CD4-positive, alpha-beta T cell (primary cell): ENCODE measurements around the gene ARFRP1. TPM values are rescaled to one million over a fixed set of nuclear protein-coding genes. Genes with fewer than 3 reads are reported as not detected.
"Not testable (repeated sequence)": the region's sequence is repeated elsewhere in the genome, so short reads cannot be mapped to it uniquely, and the experiment has no call there.

Experiments used
- ATAC-seq: fragments of 200-7000 bp; cut with Tn5 transposase; one replicate; pipeline ENCODE4 v1.10.0; 2022; ENCODE audit warnings: mild to moderate bottlenecking; ENCODE audit not compliant: poor library complexity
- CTCF ChIA-PET: fragments of 350-600 bp; sonication (Branson Sonifier 250); formaldehyde crosslinking; loops from one replicate; lab custom pipeline; 2021; ENCODE audit warnings: antibody characterized with exemption, inconsistent platforms; lab: Charles Lee
- POLR2A ChIA-PET: fragments of 350-600 bp; sonication (Branson Sonifier 250); formaldehyde crosslinking; loops from one replicate; lab custom pipeline; 2021; ENCODE audit warnings: antibody characterized with exemption, inconsistent platforms; lab: Charles Lee
- DNase-seq, 14 experiments: peaks; one replicate each; pipeline ENCODE4 v3.0.0-alpha.2; 2013 to 2020; ENCODE audit warnings: mixed read lengths in 2 of 14
- H3K27ac ChIP-seq, 2 donors: one replicate each; pipeline versions ENCODE4 v1.5.1 to v1.7.0; 2013; ENCODE audit warnings: low read length in 2 of 2, low read depth in 1 of 2, mild to moderate bottlenecking in 1 of 2
- H3K27me3 ChIP-seq, 2 experiments: 1 replicate in 1 of 2; 2 replicates in 1 of 2; pipeline versions ENCODE4 v1.6.1 to v1.7.0; 2013; ENCODE audit warnings: low read length in 2 of 2, control low read depth in 1 of 2, mild to moderate bottlenecking in 1 of 2, moderate library complexity in 1 of 2; ENCODE audit not compliant: insufficient read depth in 2 of 2, control insufficient read depth in 1 of 2
- H3K36me3 ChIP-seq: one replicate; pipeline ENCODE4 v1.6.1; 2013; ENCODE audit warnings: low read length, control low read depth; ENCODE audit not compliant: insufficient read depth
- H3K4me1 ChIP-seq: one replicate; pipeline ENCODE4 v1.6.1; 2013; ENCODE audit warnings: low read length, control low read depth; ENCODE audit not compliant: insufficient read depth
- H3K4me3 ChIP-seq: one replicate; pipeline ENCODE4 v1.5.1; 2013; ENCODE audit warnings: mild to moderate bottlenecking, low read length, moderate library complexity
- H3K9me3 ChIP-seq, 2 experiments: 1 replicate in 1 of 2; 2 replicates in 1 of 2; pipeline versions ENCODE4 v1.6.1 to v1.7.0; 2013; ENCODE audit warnings: low read length in 2 of 2, mild to moderate bottlenecking in 2 of 2, control low read depth in 1 of 2, moderate library complexity in 1 of 2; ENCODE audit not compliant: control insufficient read depth in 1 of 2, insufficient read depth in 1 of 2
- H3K27ac Mint-ChIP-seq: one replicate; pipeline ENCODE4 v1.8.0; 2020; ENCODE audit warnings: mixed read lengths
- H3K27me3 Mint-ChIP-seq: one replicate; pipeline ENCODE4 v1.8.0; 2021; ENCODE audit warnings: mixed read lengths
- H3K36me3 Mint-ChIP-seq: one replicate; pipeline ENCODE4 v1.8.0; 2021; ENCODE audit warnings: low read depth, mixed read lengths
- H3K4me1 Mint-ChIP-seq: one replicate; pipeline ENCODE4 v1.8.0; 2021; ENCODE audit warnings: low read depth, mixed read lengths
- H3K4me3 Mint-ChIP-seq: one replicate; pipeline ENCODE4 v1.8.0; 2020; ENCODE audit warnings: mild to moderate bottlenecking, mixed read lengths
- H3K9me3 Mint-ChIP-seq: one replicate; pipeline ENCODE4 v1.8.0; 2020; ENCODE audit warnings: mixed read lengths
- CTCF ChIP-seq: fragments of 200-600 bp; IDR thresholded peaks from one replicate; pipeline ENCODE4 v1.8.0; 2022; ENCODE audit warnings: antibody characterized with exemption, mild to moderate bottlenecking
- intact Hi-C, 2 experiments: fragments of 100-400 bp; cut with DNase I in 1 of 2; cut with micrococcal nuclease in 1 of 2; formaldehyde crosslinking; loops; one replicate each; pipeline versions ENCODE4 v1.15.1 to v1.9.0; 2023 to 2025; cut with DNase I, micrococcal nuclease
- total RNA-seq, 174 experiments: library from RNA in 2 of 174; stranded (reverse) in 2 of 174; gene quantifications; one replicate each; pipeline ENCODE4 v1.2.3 and lab custom pipeline; 2021 to 2026

Gene ARFRP1
- total RNA-seq, 2 experiments from 2014 or later: 34.5 to 35.7 TPM

GRCh38 chr20:63672666-63673065 is 35.1 kb downstream of the ARFRP1 start:
- CTCF ChIA-PET: no interaction called here

GRCh38 chr20:63671695-63672094 is 36.1 kb downstream of the ARFRP1 start:
- DNase-seq, H3K4me1 ChIP-seq, CTCF ChIA-PET, H3K27ac ChIP-seq, H3K4me1 Mint-ChIP-seq, H3K4me3 ChIP-seq, H3K9me3 ChIP-seq, intact Hi-C loops, H3K36me3 ChIP-seq, POLR2A ChIA-PET, H3K9me3 Mint-ChIP-seq, H3K27me3 Mint-ChIP-seq, ATAC-seq, H3K27me3 ChIP-seq, H3K27ac Mint-ChIP-seq, H3K4me3 Mint-ChIP-seq: not testable (repeated sequence)
- H3K36me3 Mint-ChIP-seq: peaks cover 32% of the 10 kb centered on the region

More at GRCh38 chr20:63672666-63673065, 35.1 kb downstream of the ARFRP1 start:
- TF ChIP-seq CTCF: no peak
- Histone ChIP-seq H3K4me1 (no peaks in the 10 kb centered on the region), H3K27me3 (no peaks in the 10 kb centered on the region), H3K27ac (no peak overlapping the region), H3K9me3 (no peaks in the 10 kb centered on the region), H3K4me3 (no peak overlapping the region), H3K36me3 (peaks cover 1% of the 10 kb centered on the region)
- H3K27me3 Mint-ChIP-seq: no peaks in the 10 kb centered on the region
- H3K4me3 Mint-ChIP-seq: no peak overlapping the region
- intact Hi-C loops: no loop called here
- no peak overlapping the region for H3K27ac Mint-ChIP-seq
- POLR2A ChIA-PET: no interaction called here
- DNase-seq (no peak), ATAC-seq (no peak)
- no peaks in the 10 kb centered on the region for H3K4me1 Mint-ChIP-seq
- peaks cover 32% of the 10 kb centered on the region for H3K36me3 Mint-ChIP-seq
- no peaks in the 10 kb centered on the region for H3K9me3 Mint-ChIP-seq

DNA sequence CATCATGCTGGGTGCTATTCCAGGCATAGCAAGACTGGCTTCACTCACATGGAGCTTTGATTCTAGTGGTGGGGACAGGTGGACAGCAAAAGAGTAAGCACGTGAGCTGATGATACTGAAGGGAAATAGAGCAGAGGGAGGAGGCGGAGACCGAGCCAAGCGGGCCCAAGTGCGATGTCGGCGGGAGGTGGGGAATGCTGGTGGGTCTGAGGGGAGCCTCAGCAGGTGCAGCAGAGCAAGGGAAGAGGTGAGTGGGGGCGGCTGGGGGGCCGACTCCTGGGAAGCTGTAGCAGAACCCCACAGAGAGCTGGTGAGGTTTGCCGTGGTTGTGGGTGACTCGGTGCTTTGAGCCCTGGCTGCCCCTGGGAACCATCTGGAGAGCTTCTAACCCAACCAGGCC is 39.4 kb downstream of the ARFRP1 start:
- TF ChIP-seq CTCF: no peak
- intact Hi-C loops: no loop called here
- no peak overlapping the region for H3K4me3 Mint-ChIP-seq
- no peaks in the 10 kb centered on the region for H3K27me3 Mint-ChIP-seq
- CTCF ChIA-PET: no interaction called here
- Histone ChIP-seq H3K4me1 (no peaks in the 10 kb centered on the region), H3K27ac (no peak overlapping the region), H3K9me3 (no peaks in the 10 kb centered on the region), H3K27me3 (no peaks in the 10 kb centered on the region), H3K36me3 (peaks cover 23% of the 10 kb centered on the region), H3K4me3 (no peak overlapping the region)
- no peak overlapping the region for H3K27ac Mint-ChIP-seq
- H3K36me3 Mint-ChIP-seq: peaks cover 24% of the 10 kb centered on the region
- H3K9me3 Mint-ChIP-seq: no peaks in the 10 kb centered on the region
- DNase-seq (no peak), ATAC-seq (no peak)
- POLR2A ChIA-PET: no interaction called here
- no peaks in the 10 kb centered on the region for H3K4me1 Mint-ChIP-seq

- Mint-ChIP-seq H3K27ac (no peak overlapping the region), H3K4me3 (no peak overlapping the region), H3K27me3 (no peaks in the 10 kb centered on the region), H3K36me3 (peaks cover 24% of the 10 kb centered on the region), H3K9me3 (no peaks in the 10 kb centered on the region), H3K4me1 (no peaks in the 10 kb centered on the region)
- ATAC-seq (no peak), DNase-seq (no peak)
- POLR2A ChIA-PET: no interaction called here
- Histone ChIP-seq H3K36me3 (peaks cover 28% of the 10 kb centered on the region), H3K27me3 (no peaks in the 10 kb centered on the region), H3K4me3 (no peak overlapping the region), H3K27ac (no peak overlapping the region), H3K9me3 (no peaks in the 10 kb centered on the region), H3K4me1 (no peaks in the 10 kb centered on the region)
- intact Hi-C loops: no loop called here
- no peak for TF ChIP-seq CTCF
- CTCF ChIA-PET: no interaction called here
These were observed 39.9 kb downstream of the ARFRP1 start for GRCh38 chr20:63667858-63668257.
